ENCODE data around the gene MCMBP. TPM values are rescaled to one million over a fixed set of nuclear protein-coding genes. Genes with fewer than 3 reads are reported as not detected.

Gene MCMBP
- polyA plus RNA-seq, 2 of the 4 experiments (the other 2 are of a cell fraction) = 57.3 to 113 TPM

DNA sequence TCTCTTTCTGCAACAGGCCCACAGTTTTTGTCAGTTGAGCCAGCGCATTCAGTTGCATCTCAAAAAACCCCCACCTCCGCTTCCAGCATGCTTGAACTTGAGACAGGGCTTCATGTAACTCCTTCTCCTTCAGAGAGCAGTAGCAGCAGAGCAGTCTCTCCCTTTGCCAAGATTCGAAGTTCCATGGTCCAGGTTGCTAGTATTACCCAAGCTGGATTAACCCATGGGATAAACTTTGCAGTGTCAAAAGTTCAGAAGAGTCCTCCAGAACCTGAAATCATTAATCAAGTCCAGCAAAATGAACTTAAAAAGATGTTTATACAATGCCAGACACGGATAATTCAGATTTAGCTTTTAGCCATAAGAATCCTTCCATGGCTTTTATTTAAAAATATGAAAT lies 45.2 kb downstream of the MCMBP start:
- no peak overlapping the region for H3K27ac ChIP-seq
- no peak for ATAC-seq
- no peak for DNase-seq (ENCODE audit: low read depth in 1 of 2, low spot score in 1 of 2)
- no peak overlapping the region for H3K4me2 ChIP-seq
- ChIA-PET CTCF (interaction anchor here (1.1 to 1.4 kb wide), 3 partner anchors 12 to 77 kb away, joined by 3 read pairs; no protein-coding TSS in a partner anchor), POLR2A (no interaction called here)
- H3K4me1 ChIP-seq = no peaks in the 10 kb centered on the region
- no peak overlapping the region for H3K4me3 ChIP-seq
- FAIRE-seq = no peak
- TF ChIP-seq EP300 (IDR thresholded peaks at IDR 0.05) (no peak), HEYL (CRISPR knock-in tag; IDR thresholded peaks at IDR 0.05) (no peak), BHLHE40 (IDR thresholded peaks at IDR 0.05; ENCODE audit: low read depth, low read length) (no peak), CTCF (IDR thresholded peaks at IDR 0.05) (no peak), EHF (CRISPR knock-in tag; IDR thresholded peaks at IDR 0.05) (no peak), ESRRA (IDR thresholded peaks at IDR 0.05; ENCODE audit: borderline replicate concordance, low read length) (no peak), FOXS1 (CRISPR knock-in tag; IDR thresholded peaks at IDR 0.05) (no peak), NR3C1 (IDR thresholded peaks at IDR 0.05) (no peak), MAZ (IDR thresholded peaks at IDR 0.05; ENCODE audit: borderline replicate concordance, low read depth, low read length) (no peak), PBX3 (IDR thresholded peaks at IDR 0.05) (no peak)
- TF ChIP-seq, protein P1, sequence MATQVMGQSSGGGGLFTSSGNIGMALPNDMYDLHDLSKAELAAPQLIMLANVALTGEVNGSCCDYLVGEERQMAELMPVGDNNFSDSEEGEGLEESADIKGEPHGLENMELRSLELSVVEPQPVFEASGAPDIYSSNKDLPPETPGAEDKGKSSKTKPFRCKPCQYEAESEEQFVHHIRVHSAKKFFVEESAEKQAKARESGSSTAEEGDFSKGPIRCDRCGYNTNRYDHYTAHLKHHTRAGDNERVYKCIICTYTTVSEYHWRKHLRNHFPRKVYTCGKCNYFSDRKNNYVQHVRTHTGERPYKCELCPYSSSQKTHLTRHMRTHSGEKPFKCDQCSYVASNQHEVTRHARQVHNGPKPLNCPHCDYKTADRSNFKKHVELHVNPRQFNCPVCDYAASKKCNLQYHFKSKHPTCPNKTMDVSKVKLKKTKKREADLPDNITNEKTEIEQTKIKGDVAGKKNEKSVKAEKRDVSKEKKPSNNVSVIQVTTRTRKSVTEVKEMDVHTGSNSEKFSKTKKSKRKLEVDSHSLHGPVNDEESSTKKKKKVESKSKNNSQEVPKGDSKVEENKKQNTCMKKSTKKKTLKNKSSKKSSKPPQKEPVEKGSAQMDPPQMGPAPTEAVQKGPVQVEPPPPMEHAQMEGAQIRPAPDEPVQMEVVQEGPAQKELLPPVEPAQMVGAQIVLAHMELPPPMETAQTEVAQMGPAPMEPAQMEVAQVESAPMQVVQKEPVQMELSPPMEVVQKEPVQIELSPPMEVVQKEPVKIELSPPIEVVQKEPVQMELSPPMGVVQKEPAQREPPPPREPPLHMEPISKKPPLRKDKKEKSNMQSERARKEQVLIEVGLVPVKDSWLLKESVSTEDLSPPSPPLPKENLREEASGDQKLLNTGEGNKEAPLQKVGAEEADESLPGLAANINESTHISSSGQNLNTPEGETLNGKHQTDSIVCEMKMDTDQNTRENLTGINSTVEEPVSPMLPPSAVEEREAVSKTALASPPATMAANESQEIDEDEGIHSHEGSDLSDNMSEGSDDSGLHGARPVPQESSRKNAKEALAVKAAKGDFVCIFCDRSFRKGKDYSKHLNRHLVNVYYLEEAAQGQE (IDR thresholded peaks at IDR 0.05) = no peak
- TF ChIP-seq, protein P2, sequence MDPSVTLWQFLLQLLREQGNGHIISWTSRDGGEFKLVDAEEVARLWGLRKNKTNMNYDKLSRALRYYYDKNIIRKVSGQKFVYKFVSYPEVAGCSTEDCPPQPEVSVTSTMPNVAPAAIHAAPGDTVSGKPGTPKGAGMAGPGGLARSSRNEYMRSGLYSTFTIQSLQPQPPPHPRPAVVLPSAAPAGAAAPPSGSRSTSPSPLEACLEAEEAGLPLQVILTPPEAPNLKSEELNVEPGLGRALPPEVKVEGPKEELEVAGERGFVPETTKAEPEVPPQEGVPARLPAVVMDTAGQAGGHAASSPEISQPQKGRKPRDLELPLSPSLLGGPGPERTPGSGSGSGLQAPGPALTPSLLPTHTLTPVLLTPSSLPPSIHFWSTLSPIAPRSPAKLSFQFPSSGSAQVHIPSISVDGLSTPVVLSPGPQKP (IDR thresholded peaks at IDR 0.05; ENCODE audit: low read depth, low read length) = no peak
- TF ChIP-seq, protein P3, sequence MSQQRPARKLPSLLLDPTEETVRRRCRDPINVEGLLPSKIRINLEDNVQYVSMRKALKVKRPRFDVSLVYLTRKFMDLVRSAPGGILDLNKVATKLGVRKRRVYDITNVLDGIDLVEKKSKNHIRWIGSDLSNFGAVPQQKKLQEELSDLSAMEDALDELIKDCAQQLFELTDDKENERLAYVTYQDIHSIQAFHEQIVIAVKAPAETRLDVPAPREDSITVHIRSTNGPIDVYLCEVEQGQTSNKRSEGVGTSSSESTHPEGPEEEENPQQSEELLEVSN (IDR thresholded peaks at IDR 0.05; ENCODE audit: borderline replicate concordance, low read depth) = no peak
- TF ChIP-seq, protein P4, sequence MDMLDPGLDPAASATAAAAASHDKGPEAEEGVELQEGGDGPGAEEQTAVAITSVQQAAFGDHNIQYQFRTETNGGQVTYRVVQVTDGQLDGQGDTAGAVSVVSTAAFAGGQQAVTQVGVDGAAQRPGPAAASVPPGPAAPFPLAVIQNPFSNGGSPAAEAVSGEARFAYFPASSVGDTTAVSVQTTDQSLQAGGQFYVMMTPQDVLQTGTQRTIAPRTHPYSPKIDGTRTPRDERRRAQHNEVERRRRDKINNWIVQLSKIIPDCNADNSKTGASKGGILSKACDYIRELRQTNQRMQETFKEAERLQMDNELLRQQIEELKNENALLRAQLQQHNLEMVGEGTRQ (IDR thresholded peaks at IDR 0.05) = no peak
- WGBS (ENCODE audit: missing lambda C conversion rate) = 88% methylated on average over 4 of the region's 4 CpGs
- H3K9me3 ChIP-seq = no peaks in the 10 kb centered on the region

DNA sequence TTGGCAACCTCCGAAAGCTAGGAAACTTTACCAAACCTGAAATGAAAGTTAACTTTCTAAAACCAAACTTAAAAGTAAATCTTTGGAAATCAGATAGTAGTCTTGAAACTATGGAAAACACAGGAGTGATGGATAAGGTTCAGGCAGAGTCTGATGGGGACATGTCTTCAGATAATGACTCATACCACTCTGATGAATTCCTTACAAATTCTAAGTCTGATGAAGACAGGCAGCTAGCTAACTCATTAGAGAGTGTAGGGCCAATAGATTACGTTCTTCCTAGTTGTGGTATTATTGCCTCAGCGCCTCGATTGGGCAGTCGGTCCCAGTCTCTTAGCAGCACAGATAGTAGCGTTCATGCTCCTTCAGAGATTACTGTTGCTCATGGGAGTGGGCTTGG lies 45.9 kb downstream of the MCMBP start:
- Histone ChIP-seq H3K4me2 (no peak overlapping the region), H3K4me1 (no peaks in the 10 kb centered on the region), H3K9me3 (no peaks in the 10 kb centered on the region), H3K4me3 (no peak overlapping the region), H3K27ac (no peak overlapping the region)
- 91% methylated on average over 6 of the region's 6 CpGs for WGBS (ENCODE audit: missing lambda C conversion rate)
- FAIRE-seq (no peak), ATAC-seq (peak in 1 of 2 experiments; percentile 23; a peak in 1 of 6 replicates), DNase-seq (ENCODE audit: low read depth in 1 of 2, low spot score in 1 of 2) (no peak)
- TF ChIP-seq HOXA7 (CRISPR knock-in tag; IDR thresholded peaks at IDR 0.05) (no peak), ZNF302 (CRISPR knock-in tag; IDR thresholded peaks at IDR 0.05) (no peak), SREBF2 (IDR thresholded peaks at IDR 0.05) (no peak), NR3C1 (IDR thresholded peaks at IDR 0.05) (no peak), PHF8 (IDR thresholded peaks at IDR 0.05; ENCODE audit: borderline replicate concordance, low read depth) (no peak), RFX5 (IDR thresholded peaks at IDR 0.05) (no peak), POLR2AphosphoS2 (conservative IDR thresholded peaks at IDR 0.05; ENCODE audit: low read length) (no peak), HOXB13 (CRISPR knock-in tag; IDR thresholded peaks at IDR 0.05; ENCODE audit: low read depth) (no peak), BHLHE40 (IDR thresholded peaks at IDR 0.05; ENCODE audit: low read depth, low read length) (no peak), JUNB (IDR thresholded peaks at IDR 0.05) (no peak), ZC3H11A (IDR thresholded peaks at IDR 0.05) (no peak), EHF (CRISPR knock-in tag; IDR thresholded peaks at IDR 0.05) (no peak), CBX8 (IDR thresholded peaks at IDR 0.05) (no peak), HEYL (CRISPR knock-in tag; IDR thresholded peaks at IDR 0.05) (no peak), HDAC2 (IDR thresholded peaks at IDR 0.05) (no peak), CEBPB (IDR thresholded peaks at IDR 0.05) (no peak), TP53 (CRISPR knock-in tag; IDR thresholded peaks at IDR 0.05) (no peak), MYC (IDR thresholded peaks at IDR 0.05; ENCODE audit: borderline replicate concordance, low read length) (no peak)
- TF ChIP-seq, protein P4 (IDR thresholded peaks at IDR 0.05) = no peak
- ChIA-PET POLR2A (no interaction called here), CTCF (interaction anchor here (1.2 to 1.4 kb wide), 2 partner anchors 12 to 77 kb away, joined by 3 read pairs; no protein-coding TSS in a partner anchor)
